HG03039 (cell line): ENCODE results near the gene CLUH.

ENCODE experiments used
- ATAC-seq: cut with Tn5 transposase; IDR thresholded peaks from one replicate; pipeline ENCODE4 v1.9.1; 2021; ENCODE audit warnings: mild to moderate bottlenecking, moderate library complexity; ENCODE audit not compliant: unreplicated experiment

The CLUH gene, protein sequence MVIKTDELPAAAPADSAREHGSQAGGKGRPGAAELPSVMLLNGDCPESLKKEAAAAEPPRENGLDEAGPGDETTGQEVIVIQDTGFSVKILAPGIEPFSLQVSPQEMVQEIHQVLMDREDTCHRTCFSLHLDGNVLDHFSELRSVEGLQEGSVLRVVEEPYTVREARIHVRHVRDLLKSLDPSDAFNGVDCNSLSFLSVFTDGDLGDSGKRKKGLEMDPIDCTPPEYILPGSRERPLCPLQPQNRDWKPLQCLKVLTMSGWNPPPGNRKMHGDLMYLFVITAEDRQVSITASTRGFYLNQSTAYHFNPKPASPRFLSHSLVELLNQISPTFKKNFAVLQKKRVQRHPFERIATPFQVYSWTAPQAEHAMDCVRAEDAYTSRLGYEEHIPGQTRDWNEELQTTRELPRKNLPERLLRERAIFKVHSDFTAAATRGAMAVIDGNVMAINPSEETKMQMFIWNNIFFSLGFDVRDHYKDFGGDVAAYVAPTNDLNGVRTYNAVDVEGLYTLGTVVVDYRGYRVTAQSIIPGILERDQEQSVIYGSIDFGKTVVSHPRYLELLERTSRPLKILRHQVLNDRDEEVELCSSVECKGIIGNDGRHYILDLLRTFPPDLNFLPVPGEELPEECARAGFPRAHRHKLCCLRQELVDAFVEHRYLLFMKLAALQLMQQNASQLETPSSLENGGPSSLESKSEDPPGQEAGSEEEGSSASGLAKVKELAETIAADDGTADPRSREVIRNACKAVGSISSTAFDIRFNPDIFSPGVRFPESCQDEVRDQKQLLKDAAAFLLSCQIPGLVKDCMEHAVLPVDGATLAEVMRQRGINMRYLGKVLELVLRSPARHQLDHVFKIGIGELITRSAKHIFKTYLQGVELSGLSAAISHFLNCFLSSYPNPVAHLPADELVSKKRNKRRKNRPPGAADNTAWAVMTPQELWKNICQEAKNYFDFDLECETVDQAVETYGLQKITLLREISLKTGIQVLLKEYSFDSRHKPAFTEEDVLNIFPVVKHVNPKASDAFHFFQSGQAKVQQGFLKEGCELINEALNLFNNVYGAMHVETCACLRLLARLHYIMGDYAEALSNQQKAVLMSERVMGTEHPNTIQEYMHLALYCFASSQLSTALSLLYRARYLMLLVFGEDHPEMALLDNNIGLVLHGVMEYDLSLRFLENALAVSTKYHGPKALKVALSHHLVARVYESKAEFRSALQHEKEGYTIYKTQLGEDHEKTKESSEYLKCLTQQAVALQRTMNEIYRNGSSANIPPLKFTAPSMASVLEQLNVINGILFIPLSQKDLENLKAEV (N-terminal part only)

DNA sequence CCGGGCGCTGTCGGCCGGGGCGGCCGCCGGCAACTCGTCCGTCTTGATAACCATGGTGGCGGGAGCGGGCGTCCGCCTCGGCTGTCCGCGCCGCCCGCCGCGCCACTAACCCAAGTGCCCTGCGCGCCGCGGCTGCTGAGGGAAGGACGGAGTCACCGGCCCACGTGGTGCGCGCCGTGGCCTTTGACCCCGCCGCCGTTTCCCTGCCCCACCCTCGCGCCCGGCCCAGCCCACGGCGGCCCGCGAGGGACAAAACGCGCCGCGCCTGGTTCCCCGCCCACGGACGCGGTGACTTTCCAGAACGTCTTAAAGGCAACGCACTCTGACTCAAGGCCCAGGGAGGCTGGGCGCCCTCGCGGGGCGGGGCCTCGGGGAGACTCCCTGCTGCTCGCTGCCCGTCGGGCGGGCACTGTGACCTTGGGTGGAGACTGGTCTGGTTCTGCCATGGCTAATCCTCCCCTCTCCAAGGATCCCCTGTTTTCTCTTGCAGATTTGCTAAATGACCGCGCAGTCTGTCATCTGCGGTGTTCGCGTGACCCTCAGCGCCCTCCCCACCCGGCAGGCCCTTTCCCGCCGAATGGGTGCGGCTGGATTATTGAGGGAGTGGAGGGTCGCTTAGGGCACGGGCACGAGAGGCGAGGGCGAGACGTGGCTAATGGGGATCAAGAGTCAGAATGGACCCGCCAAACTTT lies at the start of gene CLUH:
TSS of gene CLUH (minus strand) at position 157 of the 692 bp plus-strand sequence. CDS start at position 54, 103 bp downstream.
- ATAC-seq = peak; percentile 68

DNA sequence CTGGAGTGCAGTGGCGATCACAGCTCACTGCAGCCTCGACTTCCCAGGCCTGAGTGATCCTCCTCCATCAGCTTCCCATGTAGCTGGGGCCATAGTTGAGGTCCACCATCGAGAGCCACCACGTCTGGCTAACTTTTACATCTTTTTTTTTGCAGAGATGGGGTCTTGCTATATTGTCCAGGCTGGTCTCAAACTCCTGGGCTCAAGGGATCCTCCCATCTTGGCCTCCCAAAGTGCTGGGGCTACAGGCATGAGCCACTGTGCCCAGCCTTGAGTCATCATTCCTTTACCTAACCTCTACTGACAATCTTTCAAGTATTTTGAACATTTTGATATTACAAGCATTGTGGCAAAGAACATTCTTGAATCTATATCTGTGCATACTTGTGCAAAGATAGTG lies 47.3 kb upstream of the CLUH start:
- ATAC-seq = no peak

DNA sequence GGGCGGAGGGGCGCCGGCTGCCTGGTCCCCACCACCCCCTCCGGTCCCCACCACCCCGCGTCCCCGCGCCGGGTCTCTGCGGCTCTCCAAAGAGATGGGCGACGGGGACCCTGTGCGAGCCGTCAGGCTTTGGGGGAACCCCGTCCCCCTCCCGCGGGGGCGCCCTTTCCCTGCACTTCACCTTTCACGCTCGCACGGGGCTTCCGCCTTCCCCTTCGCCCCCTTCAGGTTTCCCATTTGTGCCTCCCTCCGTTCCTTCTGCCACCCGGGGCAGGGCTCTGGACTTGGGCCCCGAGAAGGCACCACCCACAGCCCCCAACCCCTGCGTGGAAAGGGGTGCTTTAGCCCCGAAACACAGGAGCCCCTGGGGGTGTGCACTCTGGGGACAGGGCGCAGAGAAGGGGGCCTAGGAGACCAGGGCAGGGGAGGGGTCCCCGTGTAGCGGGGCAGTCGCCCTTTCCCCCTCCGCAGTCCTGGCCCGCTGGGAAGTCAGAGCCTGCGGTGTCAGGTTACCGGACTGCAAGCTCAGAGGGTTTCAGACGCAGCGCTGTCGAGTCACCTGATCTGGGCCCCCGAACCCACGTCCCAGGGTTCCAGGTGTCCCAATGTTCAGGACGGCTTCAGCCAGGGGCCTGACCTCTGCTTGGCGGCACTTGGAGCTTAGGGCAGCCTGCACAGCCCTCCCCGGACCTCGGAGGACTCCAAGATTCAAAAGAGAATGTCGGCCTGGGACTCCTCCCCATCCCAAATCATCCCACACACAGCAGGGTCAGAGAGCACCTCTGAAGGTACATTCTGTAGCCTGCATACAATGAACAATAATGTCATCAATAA lies 44.5 kb upstream of the CLUH start:
- ATAC-seq = no peak

GRCh38 chr17:2751491-2751890 lies 39.9 kb upstream of the CLUH start:
- no peak for ATAC-seq

- no peak for ATAC-seq
Observed at GRCh38 chr17:2750721-2751120, 39.2 kb upstream of the CLUH start.

DNA sequence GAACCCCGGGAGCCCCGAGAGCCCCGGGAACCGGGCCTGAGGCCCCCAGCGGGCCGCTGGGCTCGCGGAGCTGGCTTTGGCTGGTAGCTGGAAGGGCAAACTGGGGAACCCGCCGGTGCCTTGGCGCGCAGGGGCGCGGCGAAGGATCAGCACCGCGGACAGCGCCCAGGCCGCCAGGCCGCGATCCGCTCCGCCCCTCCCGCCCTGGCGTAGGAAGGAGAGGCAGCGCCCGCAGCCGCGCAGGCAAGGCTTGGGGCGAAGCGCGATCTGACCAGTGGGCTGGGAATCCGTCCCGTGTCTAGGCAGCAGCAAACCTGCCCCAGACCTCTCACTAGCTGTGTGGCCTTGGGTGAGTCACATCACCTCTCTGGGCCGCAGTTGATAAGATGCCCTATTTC lies 38.2 kb upstream of the CLUH start:
- no peak for ATAC-seq

- ATAC-seq = no peak
Observed at GRCh38 chr17:2749058-2749783, 37.7 kb upstream of the CLUH start, which contains the start of gene CCDC92B. TSS of gene CCDC92B (minus strand) at chr17:2749652. CDS start at chr17:2735145, 14,507 bp downstream.

DNA sequence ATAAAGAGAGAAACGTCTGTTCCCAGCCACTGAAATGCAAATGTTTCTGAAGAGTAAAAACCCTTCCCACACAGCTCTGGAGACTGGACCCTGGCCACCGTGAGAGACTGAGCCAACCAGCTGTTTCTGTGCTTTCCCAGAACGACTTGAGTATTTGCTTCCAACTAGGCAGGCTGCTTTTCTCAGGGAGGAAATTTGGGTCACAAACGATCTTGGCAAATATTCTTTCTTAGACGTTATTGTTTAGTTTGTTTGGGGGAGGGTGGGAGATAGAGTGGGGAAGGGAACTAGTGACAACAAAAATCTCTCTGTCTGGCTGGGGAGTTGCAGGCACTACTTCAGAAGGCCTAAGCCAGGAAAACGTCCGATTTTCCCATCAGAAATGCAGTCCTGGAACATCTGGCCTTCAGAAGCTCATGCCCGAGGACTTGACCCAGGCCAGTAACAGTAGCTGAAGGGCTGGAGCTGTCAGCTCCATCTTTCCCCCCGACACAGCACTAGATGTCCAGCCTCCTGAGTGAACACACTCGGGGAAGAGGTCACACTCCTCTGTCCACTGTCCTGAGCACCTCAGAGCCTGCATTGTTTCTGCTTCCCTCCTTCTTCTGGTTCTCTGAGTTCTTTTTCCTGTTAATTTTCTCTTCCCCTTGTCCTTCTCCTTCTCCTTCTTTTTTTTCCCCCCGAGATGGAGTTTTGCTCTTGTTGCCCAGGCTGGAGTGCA lies 33.9 kb upstream of the CLUH start:
- ATAC-seq = no peak

DNA sequence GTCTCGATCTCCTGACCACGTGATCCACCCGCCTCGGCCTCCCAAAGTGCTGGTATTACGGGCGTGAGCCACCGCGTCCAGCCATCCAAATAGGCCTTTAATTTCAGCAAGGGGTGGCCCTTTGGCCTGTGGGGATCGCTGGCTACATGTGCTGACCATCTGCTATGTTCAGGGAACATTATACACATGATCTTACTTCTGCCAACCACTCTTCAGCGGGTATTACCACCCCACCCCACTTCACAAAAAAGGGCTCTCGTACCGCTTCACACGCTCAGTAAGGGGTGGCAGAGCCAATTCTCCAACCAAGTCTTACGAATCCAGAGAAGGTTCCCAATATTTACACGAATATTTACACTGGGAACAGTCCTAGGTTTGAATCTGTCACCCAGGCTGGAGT lies 26.1 kb upstream of the CLUH start:
- ATAC-seq = no peak

GRCh38 chr17:2736956-2737355 lies 25.4 kb upstream of the CLUH start:
- ATAC-seq = no peak

DNA sequence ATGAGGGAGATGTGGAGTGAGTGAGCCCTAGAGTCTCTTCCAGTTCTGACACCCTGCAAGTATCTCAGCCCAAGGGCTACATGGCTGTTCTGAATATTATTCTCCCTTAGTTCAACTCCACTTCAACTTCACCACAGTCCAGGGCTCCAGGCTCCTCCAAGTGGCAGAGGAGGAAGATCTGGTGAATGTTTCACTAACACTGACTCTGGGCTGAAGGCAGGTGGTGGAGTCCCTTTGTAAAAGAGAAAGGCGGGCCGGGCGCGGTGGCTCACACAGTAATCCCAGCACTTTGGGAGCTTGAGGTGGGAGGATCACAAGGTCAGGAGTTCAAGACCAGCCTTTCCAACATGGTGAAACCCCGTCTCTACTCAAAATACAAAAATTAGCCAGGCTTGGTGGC lies 24.3 kb upstream of the CLUH start:
- ATAC-seq = no peak

DNA sequence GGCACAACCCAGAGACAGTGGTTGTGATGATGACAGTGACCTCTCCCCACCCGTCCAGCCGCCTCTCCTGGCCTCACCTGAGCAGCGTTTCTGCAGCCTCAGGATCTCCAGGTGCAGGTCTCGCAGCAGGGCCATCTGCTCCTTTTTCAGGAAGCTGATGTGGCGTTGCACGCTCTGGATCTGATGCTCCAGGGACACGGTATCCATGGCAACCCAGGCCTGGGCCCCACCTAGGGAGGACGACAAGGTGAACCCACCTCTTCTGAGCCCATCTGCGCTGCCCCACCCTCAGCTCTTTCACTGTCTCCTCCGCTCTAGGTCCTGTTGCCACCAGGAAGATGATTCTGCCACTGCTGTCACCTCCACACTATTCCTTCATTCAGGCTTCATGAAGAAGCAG lies 23.4 kb upstream of the CLUH start:
- ATAC-seq = no peak

- ATAC-seq = no peak
Observed at GRCh38 chr17:2731807-2732206, 20.2 kb upstream of the CLUH start.

GRCh38 chr17:2730764-2731353 lies 19.3 kb upstream of the CLUH start:
- ATAC-seq = no peak

- no peak for ATAC-seq
Observed at GRCh38 chr17:2724784-2725164, 13.2 kb upstream of the CLUH start.

DNA sequence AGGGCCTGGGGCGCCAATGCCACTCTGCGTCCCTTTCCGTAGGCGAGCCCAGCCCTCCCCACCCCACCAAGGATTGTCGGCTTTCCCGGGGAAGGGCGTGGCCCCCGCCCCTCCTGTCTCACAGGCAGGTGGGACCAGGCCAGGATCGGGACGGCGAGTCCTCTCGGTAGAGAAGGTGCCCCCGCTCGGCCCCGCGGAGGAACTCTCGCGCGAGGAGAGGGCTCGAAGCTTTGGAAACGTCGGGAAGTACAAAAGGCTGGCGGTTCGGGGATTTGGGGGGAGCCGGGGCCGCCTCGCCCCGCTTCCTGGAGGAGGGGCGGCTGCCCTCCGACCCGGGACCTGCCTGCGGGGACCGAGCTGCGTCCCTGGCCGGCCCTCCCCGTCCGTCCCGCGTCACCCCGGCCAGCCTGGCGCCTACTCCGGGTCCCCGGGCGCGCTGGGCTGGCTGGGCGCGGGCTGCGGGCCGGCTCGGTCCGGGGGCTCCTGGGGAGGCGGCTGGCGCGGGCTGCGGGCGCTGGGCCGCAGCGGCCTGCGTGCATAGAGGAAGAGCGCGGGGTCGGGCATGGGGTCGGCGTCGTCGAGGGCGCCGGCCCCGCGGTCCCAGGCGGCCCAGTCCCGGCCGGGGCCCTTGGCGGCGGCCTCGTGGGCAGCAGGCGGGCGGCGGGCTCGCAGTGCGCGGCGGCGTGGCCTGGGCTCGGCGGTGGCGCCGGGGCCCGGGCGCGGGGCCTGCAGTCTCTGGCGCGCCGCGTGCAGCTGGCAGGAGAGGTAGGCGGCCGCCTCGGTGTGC lies 12.6 kb upstream of the CLUH start:
- ATAC-seq = no peak

GRCh38 chr17:2723505-2723996 lies 12.0 kb upstream of the CLUH start:
- no peak for ATAC-seq
